Activated CD4-positive, CD25-positive, alpha-beta regulatory T cell treated with anti-CD3 and anti-CD28 coated beads, Interleukin-2, amount 50 U/mL, for 72 hours (primary cell): ENCODE data around the gene UNC5C.

ENCODE experiments used
- DNase-seq: peaks from one replicate; pipeline ENCODE4 v3.0.0; 2021

The UNC5C gene

DNA sequence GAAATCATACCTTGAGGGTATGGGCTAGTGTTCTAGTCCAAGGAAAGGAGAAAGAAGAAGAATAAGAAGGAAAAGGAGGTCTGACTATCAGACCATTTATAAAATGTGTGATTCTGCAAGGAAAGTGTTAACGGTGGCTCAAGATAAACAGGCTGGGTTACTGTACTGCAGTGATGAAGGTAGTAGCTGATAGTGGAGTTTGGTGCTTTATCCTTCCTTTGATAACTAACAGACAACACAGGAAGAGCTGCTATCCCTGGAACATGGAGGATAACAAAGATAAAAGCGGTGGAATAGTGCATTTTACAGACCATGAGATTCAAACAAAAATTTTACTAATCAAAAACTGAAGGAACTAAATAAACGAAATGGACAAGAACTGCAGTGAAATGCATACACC is 2.6 kb downstream of the UNC5C start:
- no peak for DNase-seq

DNA sequence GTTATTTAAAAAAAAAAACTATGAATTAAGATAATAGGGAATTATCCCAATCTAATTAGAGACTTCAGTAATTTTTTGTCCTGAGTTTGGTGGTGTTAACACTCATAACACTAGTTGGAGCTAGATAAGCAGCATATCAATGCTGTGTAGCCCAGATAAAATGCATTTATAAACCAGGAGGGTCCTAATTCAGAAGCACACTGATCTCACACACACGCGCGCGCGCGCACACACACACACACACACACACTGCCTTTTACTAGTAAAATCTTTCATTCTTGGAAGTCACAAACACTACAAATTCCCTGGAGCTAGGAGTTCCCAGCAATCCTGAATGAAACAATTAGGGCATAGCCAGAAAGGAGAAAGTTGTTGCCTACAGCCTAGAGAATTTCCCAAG is 3.2 kb downstream of the UNC5C start:
- no peak for DNase-seq

DNA sequence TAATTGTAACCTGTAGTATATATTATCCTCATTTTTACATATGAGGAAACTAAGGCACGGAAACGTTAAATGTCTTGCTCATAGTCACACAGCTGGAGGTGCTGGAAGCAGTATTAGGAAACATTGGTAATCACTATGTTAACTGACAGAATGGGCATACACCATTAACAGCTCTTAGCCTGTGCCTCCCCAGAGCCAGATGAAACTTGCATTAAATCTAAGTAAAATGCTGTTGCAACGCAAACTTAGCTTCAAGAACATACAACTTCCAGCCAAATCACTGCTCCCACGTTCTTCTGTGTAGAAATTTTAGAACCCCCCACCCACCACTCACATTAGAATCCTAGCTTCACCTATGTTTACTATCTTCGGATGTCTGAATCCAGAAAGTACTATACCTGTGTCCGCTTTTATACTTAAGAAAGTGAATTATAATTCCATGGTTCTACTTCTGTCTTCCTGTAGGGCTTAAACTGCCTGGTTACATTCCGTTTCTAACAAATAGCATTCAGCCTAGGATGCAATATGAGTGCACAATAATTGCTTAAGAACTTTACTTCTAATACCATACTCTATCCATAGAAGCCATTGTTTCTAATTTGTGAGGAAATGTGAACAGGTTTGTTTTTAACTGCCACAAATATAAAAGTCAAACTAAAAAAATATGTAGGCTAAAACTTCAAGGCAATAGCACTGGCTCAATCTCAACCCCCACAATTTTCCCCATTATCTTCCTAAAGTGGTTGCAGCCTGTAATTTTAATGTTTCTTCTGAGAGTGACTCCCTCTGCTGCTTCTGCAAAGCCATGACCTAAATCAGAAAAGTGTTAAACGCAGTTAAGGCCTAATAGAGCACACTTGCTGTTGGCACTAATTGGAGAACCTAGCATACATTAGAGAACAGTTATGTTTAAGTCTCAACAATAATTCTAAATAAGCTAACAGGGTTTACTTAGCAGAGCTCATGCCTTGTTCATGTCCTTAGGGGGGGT is 4.4 kb downstream of the UNC5C start:
- no peak for DNase-seq

DNA sequence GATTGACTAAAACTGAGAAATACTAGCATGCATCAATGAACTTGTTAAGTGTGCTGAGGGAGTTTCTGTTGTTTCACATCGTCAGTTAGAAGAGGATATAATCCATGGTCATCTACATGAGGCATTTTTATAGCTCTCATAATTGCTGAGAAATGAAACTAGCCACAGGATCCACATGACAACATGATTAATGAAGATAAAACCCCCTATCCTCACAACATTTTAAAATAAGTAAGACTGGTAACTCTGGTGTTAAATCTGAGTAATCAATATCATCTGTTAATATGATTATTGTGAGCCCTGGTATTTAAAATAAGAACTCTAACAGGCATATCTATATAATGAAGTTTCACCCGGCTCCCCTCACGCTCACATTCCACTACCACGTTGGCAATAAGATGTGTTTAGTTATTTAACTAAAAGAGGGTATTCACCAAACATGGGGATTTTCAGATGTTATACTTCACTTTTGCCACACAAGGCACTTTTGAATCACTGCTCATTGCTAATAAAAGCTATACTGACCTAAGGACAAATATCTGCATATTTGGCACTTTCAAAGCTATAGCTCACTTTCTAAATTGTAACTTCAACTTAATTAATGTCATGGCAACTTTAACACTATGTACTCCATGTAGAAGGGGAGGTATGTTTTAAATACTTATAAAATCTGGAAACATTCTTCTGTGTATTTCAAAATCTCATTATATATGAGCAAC is 6.7 kb downstream of the UNC5C start:
- DNase-seq: no peak

DNA sequence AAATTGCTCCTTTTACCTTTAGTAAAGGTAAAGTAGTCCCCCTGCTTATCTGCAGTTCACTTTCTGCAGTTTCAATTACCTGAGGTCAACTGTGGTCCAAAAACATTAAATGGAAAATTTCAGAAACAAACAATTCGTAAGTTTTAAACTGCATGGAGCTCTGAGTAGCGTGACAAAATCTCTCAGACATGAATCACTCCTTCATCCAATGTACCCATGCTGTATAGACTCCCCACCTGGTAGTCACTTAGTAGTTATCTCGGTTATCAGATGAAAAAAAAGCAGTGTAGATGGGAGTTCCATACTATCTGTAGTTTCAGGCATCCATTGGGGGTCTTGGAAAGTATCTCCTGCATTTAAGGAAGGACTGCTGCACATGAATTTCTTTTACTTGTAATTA is 7.7 kb downstream of the UNC5C start:
- no peak for DNase-seq

DNA sequence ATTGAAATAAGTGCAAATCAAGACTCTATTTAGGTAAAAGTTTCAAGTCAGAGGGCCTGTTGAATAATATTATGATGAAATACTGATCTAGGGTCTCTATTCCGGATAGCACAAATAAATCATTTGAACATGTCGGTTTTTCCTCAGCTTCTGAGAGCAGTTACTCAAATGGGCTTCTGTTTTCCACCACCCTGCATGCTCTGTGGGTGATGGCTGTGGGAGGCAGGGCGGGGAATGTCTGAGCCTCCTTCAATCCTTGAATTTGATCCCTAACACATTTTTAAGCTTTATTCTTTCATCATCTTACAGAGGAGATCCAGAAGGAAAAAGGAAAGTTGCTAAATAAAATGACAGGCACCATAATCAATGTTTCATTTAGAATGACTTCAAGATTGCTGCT is 8.5 kb downstream of the UNC5C start:
- no peak for DNase-seq

DNA sequence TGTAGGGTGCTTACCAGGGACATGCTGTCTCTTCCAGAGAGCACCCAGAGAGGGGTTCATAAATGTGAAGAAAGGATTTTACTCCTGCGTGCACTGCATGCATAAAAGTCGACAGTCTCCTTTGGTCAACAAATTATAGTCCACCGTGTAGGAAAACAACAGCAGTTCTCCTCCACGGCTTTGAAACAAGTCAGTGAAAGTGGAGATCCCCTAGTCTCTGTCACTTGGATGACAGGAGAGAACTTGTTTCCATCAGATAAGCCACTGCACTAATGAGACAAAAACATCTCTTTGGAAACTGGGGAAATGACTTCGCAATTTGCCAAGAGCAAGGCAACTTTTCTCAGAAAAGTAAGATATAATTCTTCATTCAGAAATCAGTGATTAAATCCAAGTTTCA is 9.7 kb downstream of the UNC5C start:
- no peak for DNase-seq

DNA sequence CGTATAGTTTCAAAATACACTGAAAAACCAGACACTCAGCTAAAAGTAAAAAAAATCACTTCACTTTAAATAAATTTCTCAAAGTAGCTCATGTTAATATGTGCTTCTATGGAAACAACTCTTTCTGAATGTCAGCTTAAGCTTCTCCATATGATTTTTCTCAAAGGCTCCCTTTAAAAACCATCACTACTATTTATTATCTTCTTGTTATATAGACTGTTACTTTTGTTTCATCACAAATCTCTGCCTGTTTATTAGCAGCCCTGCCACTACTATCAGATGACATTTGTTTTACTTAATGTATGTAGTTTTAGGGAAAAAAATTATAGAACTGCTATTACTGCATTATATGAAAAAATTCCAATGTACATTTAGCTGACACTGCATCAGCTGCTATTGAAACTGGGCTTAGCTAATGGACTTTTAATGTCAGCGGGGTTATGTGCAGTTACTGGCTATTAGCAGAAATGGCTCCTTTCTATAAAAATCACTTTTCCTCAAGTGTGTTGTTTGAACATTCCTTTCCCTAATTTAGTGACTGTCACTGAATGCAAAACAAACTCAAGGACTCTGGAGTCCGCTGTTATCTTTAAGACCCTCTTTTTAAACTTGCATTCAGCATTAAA is 10.8 kb downstream of the UNC5C start:
- no peak for DNase-seq

DNA sequence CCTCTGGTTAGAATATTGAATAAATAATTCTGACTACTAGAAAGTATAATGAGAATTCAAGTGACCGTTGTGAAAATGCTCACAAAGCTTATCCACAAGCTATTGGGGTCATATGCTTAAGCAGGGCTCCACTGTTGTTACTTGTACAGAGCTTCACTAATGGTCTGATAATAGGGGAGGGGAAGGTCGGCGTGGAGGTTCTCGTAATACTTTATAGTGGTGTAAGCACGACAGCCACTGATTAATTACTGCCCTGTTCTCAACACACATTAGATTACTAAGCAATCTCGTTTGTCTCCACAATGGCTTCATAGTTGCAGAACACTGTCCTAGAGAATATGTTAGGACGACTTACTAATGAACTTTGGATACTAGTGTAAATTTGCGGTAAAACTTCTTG is 11.6 kb downstream of the UNC5C start:
- no peak for DNase-seq

DNA sequence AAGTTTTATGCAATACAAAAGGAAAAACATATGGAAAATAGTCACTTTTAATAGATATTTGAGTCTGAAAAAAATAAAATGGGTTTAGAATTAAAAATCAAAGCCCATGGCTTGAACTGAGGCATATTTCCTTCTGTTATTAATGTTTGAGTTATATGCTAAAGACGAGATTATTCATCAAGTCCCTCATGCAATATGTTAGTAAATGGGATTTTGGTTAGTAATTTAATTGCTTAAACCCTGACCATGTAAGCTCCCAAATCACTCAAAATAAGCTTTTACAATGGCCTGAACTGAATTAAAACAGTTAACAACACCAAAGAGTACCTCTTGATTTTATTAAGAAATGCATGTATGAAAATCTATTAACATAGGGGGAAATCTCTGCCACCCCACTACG is 12.1 kb downstream of the UNC5C start:
- no peak for DNase-seq

DNA sequence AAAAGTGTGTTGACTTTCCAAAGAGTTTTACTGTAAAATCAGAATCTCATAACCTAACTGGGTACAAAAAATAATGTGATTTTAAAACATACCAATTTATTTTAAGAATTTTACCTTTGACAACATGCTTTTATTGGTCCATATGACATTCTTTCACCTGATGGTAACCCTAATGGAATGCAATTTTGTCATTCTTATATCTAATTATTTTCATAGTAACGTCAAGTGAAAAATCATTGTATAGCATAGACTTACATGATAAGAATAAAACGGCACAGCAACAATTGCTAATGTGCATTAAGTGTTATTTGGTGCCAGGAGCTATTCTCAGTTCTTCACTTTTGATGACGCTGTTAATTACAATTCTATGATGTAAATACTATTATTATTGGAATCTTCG is 13.6 kb downstream of the UNC5C start:
- DNase-seq: no peak

DNA sequence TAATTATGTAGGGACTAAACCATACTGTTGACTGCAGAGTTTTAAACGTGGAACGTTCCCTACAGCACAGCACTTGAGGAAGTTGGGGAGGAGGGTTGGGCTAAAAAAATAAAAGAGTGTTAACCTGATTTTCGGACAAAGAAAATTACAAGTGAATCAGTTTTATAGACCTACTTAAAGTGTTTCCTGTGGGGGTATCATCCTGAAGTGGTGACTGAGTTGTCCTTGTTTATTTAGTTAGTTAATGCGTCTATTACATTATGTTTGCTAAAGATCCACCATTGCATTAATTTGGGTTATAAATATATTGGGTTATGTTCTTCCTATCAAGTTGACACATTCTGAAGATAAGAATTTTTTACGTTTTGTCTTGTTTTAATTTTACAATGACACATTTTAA is 14.7 kb downstream of the UNC5C start:
- DNase-seq: no peak

DNA sequence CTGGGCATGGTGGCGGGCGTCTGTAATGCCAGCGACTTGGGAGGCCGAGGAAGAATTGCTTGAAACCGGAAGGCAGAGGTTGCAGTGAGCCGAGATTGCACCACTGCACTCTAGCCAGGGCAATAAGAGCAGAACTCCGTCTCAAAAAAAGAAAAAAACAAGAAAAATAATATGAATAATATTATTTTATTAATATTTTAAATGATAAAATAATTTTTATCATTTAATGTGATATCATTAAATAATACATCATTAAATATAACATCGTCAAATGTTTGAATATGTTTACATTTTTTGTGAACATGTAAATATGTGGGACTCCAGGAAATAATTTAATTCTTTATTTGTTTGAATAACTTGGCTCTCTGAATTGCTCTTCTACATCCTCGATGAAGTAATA is 15.5 kb downstream of the UNC5C start:
- no peak for DNase-seq

DNA sequence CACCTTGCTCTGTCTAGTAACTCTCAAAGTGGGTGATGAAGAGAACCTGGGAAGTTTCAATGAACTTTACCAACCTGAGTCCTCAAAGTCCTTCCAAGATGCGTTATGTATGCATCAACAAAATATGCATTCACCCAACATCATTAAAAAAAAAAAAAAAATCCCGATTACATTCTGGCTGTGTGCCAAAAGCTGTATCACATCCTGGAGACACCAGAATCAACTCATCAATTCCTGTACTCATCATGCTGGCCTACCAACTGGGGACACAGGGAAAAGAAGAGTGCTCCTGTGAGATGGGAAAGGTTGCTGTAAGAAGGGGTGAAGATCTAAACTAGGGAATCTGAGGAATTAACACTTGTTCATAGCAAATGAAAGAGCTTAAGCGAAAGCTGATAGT is 16.5 kb downstream of the UNC5C start:
- no peak for DNase-seq

DNA sequence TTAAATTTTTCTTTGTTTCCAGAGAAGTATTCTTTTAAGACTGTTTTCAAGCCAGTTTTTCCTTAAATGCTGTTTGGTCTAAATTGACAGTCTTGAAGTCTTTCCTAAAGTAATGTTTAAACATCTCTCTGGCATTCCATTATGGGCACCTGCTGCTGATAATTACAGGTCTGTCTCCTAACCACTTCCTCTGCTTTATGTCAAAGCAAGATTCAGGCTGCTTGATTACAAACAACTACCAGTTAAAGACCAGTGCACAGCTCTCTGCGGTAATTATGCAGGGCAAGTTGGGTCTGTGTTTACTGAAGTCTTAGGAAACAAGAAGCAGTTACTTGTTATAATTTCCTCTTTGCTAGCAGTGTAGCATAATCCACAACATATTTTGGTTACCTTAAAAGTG is 17.6 kb downstream of the UNC5C start:
- no peak for DNase-seq

DNA sequence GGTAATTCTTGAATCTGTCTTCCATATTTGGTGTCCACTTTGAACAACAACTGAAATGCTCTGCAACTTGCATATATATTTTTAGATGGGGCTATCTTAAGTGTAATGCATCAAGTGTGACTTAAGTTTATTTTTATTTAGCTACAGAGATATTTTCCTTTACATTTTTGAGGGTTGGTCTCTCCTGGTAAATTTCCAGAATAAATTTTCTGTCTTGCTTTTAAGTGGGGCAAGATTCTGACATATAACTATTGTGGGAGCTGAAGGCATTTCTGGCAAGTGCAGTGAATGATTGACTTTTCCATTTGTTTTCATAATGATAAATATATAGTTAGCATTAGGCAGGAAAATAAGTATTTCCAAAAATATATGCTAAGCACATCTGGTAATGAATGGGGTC is 18.8 kb downstream of the UNC5C start:
- no peak for DNase-seq

DNA sequence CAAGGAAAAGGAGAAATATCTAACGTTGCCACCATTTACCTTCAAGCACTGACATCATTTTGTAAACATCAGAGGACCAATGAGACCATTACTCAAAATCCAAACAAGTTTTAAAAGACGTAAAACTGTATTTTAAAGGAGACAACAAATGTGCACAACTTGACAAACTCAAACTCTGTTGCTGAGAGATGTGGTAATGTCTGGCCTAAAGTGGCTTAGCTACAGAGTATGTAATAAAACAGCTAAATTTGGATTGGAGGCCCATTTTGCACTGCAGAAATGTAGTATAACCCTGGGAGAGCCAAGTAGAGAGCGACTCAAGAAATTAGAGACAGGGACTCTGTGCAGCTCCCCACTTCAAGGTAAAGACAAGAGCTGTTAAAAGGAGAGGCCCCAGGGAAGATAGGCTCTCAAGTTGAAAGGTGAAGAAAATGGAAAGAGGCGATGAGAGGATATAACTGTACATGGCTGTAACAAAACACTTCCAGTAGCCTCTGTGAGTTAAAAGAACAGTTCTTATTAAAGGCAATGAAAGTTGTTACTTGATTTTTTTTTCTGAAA is 20.3 kb downstream of the UNC5C start:
- DNase-seq: no peak

DNA sequence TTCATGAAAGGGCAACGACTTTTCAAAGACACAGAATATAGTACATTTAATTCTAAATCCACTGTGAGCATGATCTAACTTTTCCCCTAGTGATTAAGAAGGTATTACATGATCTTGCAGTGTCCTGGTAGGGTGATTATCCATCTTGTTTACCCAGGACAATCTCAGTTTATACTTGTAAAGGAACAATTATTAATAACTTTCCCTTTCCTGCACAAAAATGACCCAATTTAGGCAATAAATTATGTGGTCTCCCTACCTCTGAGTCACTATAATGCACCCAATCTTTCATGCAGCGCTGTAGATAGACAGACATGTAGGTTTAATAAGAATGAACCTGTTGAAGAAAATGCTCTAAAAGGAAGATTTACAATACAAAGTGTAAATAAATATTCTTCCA is 22.7 kb downstream of the UNC5C start:
- no peak for DNase-seq

DNA sequence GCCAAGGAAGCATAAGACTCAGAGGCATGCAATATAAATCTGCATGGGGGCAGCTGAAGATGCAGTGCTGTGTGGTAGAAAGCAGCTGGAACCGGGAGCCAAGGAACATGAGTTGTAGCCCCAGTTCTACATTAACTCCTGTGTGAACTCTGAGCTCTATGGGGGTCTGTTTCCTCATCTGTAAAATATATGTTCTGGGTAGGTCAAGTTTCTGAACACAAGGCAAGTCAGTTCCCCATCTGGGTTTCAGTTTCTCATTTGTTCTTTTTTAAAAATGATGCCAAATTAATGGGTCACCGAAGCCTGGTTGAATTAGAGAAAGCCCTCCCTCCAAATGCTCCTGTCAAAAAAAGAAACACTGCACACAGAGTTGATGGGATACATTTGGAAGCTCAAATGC is 24.0 kb downstream of the UNC5C start:
- no peak for DNase-seq

DNA sequence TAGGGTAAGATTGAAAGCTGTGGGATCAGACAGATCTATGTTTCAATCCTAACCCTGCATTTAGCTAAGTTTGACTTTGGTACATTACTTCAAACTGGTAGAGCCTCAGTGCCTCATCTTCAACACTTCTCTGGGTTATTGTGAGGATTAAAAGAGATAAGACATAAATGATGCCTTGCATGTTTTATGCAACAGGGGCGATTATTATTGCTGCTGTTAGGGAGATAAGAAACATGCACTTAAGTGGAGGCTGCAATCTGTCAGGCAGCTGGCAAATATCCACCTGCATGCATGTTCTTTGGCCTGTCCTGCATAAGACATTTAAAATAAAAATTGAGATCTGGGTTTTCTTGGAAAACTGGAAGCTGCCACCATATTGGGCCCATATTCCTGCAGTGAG is 24.6 kb downstream of the UNC5C start:
- DNase-seq: no peak

DNA sequence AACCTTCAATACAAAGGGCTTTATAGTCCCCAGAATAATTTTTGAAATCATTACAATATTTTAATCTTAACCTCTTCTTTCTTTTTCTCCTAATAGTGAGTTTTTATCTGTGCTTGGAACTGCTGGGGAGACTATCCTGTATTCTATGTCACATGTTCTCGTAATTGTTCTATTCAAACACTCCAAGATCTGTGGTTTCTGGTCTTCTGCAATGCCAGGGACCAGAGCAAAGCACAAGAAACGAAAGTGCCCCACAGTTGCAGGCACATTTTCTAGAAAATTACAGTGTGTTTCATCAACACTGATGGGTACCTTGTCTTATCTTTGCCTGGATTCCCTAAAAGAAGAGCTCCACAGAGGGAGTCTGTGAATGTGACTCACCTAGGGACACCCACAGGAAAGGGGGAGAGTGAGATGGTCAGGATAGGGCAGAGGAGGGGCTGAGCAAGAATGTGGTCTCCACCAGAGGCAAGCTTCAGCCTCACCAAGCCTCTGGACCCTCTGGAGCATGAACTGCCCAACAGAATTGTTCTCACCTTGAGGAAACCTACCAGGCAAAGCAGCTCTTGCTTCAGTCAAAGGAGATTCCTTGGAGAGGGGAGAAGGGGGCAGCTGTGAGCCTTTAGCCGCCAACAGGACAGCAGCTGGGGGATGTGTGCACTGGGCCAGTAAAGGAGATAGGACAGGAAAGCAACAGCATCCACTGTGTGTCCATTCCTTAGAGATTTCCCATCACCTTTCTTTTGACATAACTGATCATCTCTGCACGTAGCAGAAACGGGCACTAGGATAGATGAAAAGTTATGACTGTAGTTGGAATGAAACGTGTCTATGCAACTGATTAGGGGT is 25.9 kb downstream of the UNC5C start:
- no peak for DNase-seq

DNA sequence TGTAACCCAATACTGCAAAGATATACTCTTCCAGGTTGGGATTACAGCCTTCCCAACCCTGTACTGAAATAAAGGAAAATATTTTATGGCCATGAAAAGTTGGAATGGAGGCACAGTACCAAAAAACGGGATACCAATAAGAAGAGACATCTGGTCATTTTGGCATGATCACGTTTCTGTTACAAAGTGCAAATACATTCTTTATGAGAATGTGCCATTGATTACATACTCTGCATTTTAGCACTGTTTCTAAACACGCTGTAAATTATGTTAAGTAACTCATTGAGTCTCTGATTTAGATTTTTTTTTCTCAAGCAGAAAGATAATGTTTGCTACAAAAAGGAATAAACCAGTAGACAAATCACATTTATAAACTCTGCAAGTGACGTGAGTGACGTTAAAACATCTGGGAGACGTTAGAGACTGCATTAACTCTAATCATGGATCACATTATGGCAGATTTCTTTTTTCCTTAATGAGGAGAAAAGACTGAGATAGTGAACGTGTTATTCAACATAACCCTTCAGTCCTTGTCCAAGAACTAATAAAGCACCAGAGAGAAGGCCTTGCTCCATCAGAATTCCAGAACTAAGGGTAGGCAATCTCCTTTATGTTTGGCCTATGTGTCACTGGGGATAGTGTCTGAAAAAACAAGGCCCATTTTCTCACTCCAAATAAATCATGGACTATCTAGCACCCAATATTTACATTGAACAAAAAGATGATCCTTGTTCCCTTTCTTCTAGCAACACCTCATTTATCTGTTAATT is 31.0 kb downstream of the UNC5C start:
- no peak for DNase-seq
